AG08396 (cell line): ENCODE measurements around the gene THAP7.
"Not testable (repeated sequence)": the region's sequence is repeated elsewhere in the genome, so short reads cannot be mapped to it uniquely, and the experiment has no call there.

Experiments used
- DNase-seq: peaks from one replicate; pipeline ENCODE4 v3.0.0; 2012; ENCODE audit warnings: low spot score, mixed read lengths

The THAP7 gene

GRCh38 chr22:21012446-21013407 is 10.8 kb upstream of the THAP7 start:
- DNase-seq = no peak

GRCh38 chr22:21010426-21011113 is 8.7 kb upstream of the THAP7 start:
- no peak for DNase-seq

GRCh38 chr22:21009638-21010425 is 7.9 kb upstream of the THAP7 start:
- peak; percentile 55 for DNase-seq

GRCh38 chr22:21009208-21009607 is 7.3 kb upstream of the THAP7 start:
- DNase-seq = not testable (repeated sequence)

- DNase-seq = no peak
Observed at GRCh38 chr22:21003782-21004181, 1.9 kb upstream of the THAP7 start.

- peak; percentile 34 for DNase-seq
Observed at GRCh38 chr22:21000987-21001600, 824 bp downstream of the THAP7 start.

GRCh38 chr22:21000207-21000986 is 1.5 kb downstream of the THAP7 start:
- no peak for DNase-seq

GRCh38 chr22:20999350-21000206 is 2.3 kb downstream of the THAP7 start:
- no peak for DNase-seq

- no peak for DNase-seq
Observed at GRCh38 chr22:20998411-20999336, 3.2 kb downstream of the THAP7 start.

GRCh38 chr22:20997536-20998257 is 4.2 kb downstream of the THAP7 start:
- no peak for DNase-seq

- no peak for DNase-seq
Observed at GRCh38 chr22:20996598-20997535, 5.1 kb downstream of the THAP7 start.

GRCh38 chr22:20996031-20996410 is 5.9 kb downstream of the THAP7 start:
- DNase-seq = no peak

GRCh38 chr22:20995329-20996030 is 6.4 kb downstream of the THAP7 start:
- DNase-seq = no peak

GRCh38 chr22:20994902-20995241 is 7.0 kb downstream of the THAP7 start:
- DNase-seq = no peak

- DNase-seq = no peak
Observed at GRCh38 chr22:20994128-20994901, 7.6 kb downstream of the THAP7 start.
